VCaP (cell line): ENCODE data around the gene BARD1.
"Not testable (repeated sequence)": the region's sequence is repeated elsewhere in the genome, so short reads cannot be mapped to it uniquely, and the experiment has no call there.

Source experiments
- H3K27ac ChIP-seq: fragments of 450-650 bp; 2 replicates; pipeline ENCODE4 v1.5.1; 2017
- CTCF ChIP-seq: fragments of 450-650 bp; conservative IDR thresholded peaks from 2 replicates; pipeline ENCODE4 v1.5.1; 2017; ENCODE audit warnings: mild to moderate bottlenecking, moderate library complexity

The BARD1 gene

GRCh38 chr2:214730800-214731407, 78.6 kb downstream of the BARD1 start:
- no peak overlapping the region for H3K27ac ChIP-seq
- no peak for TF ChIP-seq CTCF

GRCh38 chr2:214730248-214730647, 79.2 kb downstream of the BARD1 start:
- no peak overlapping the region for H3K27ac ChIP-seq
- no peak for TF ChIP-seq CTCF

- TF ChIP-seq CTCF = no peak
- no peak overlapping the region for H3K27ac ChIP-seq
Observed at GRCh38 chr2:214724741-214725140, 84.7 kb downstream of the BARD1 start.

- not testable (repeated sequence) for H3K27ac ChIP-seq
Observed at GRCh38 chr2:214717837-214718236, 91.6 kb downstream of the BARD1 start.

- H3K27ac ChIP-seq = no peak overlapping the region
- no peak for TF ChIP-seq CTCF
Observed at GRCh38 chr2:214716811-214717560, 92.5 kb downstream of the BARD1 start.

GRCh38 chr2:214715025-214715424, 94.5 kb downstream of the BARD1 start:
- H3K27ac ChIP-seq = no peak overlapping the region
- TF ChIP-seq CTCF = no peak

- peak overlapping the region; percentile 64 for H3K27ac ChIP-seq
- TF ChIP-seq CTCF = no peak
Observed at GRCh38 chr2:214713080-214713830, 96.2 kb downstream of the BARD1 start.
